PC-9 (cell line): ENCODE data around the gene SF3B4.

Experiments
- EZH2 ChIP-seq: fragments of 200-600 bp; sonication (generic); IDR thresholded peaks from 2 replicates; pipeline ENCODE4 v1.8.0; 2017; ENCODE audit warnings: antibody characterized with exemption, low read depth
- TF ChIP-seq, protein P1 (sequence below): fragments of 200-600 bp; sonication (generic); conservative IDR thresholded peaks from 2 replicates; pipeline ENCODE4 v1.6.1; 2017; ENCODE audit warnings: mixed run types, antibody characterized with exemption, mild to moderate bottlenecking, moderate library complexity

- TF ChIP-seq, protein P1, sequence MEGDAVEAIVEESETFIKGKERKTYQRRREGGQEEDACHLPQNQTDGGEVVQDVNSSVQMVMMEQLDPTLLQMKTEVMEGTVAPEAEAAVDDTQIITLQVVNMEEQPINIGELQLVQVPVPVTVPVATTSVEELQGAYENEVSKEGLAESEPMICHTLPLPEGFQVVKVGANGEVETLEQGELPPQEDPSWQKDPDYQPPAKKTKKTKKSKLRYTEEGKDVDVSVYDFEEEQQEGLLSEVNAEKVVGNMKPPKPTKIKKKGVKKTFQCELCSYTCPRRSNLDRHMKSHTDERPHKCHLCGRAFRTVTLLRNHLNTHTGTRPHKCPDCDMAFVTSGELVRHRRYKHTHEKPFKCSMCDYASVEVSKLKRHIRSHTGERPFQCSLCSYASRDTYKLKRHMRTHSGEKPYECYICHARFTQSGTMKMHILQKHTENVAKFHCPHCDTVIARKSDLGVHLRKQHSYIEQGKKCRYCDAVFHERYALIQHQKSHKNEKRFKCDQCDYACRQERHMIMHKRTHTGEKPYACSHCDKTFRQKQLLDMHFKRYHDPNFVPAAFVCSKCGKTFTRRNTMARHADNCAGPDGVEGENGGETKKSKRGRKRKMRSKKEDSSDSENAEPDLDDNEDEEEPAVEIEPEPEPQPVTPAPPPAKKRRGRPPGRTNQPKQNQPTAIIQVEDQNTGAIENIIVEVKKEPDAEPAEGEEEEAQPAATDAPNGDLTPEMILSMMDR: no peak
- TF ChIP-seq EZH2: no peak
Measured at GRCh38 chr1:149888999-149889289, 38.7 kb downstream of the SF3B4 start.
